GM18508 (cell line): ENCODE results near the gene DISP3.

Experiments
- ATAC-seq: cut with Tn5 transposase; IDR thresholded peaks from one replicate; pipeline ENCODE4 v1.9.1; 2021; ENCODE audit warnings: moderate number of reproducible peaks; ENCODE audit not compliant: insufficient read depth, unreplicated experiment

The DISP3 gene

DNA sequence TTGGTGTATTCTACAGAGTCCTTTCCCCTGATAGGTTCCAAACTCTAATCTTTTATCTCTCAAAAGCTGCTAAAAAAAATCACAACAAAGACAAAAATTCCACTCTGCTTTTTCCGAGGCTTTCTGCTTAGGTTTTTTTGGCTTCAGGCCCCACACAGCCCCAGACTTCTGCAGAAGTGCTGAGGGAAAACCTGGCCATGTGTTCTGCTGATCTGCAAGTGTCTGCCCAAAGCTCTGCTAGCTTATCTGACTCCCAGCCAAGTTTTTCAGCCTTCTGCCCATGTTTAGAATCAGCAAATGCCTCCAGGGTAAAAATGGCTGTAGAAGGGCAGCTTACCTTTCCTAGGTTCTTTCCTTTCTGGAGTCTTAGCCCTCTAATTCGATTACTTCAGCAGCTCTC, 28.4 kb downstream of the DISP3 start:
- no peak for ATAC-seq

DNA sequence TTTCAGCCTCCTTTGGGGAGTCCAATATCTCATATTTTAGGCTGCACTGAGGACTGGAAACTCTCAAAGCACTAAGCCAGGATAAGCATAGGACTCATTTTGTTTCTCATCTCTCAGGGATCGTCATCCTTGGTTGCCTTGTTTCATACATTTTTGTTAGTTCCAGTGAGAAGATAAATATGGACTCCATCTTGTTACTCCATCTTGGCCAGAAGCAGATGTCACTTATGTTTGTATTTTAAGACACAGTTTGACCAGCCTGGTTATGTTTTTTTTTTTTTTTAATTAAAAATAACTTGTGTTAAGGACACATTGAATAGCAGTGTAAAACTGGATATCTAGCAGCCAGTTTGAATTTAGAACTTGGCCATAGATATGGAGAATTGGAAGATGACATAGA, 34.7 kb downstream of the DISP3 start:
- no peak for ATAC-seq

DNA sequence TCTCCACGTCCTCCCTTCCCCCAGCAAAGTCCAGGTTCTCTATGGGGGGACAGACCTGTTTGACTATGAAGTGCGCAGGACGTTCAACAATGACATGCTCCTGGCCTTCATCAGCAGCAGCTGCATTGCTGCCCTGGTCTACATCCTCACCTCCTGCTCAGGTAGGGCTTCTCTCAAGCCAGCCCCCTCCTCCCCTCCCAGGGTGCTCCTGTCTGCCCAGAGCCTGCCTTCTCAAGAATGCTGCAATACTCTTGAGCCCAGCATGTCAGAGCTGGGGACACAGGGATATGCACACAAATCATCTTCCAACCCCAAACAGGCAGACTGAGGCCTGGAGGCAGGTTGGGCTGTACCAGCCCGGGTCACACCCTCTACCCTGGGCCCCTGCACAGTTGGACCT, 35.4 kb downstream of the DISP3 start:
- ATAC-seq: no peak

DNA sequence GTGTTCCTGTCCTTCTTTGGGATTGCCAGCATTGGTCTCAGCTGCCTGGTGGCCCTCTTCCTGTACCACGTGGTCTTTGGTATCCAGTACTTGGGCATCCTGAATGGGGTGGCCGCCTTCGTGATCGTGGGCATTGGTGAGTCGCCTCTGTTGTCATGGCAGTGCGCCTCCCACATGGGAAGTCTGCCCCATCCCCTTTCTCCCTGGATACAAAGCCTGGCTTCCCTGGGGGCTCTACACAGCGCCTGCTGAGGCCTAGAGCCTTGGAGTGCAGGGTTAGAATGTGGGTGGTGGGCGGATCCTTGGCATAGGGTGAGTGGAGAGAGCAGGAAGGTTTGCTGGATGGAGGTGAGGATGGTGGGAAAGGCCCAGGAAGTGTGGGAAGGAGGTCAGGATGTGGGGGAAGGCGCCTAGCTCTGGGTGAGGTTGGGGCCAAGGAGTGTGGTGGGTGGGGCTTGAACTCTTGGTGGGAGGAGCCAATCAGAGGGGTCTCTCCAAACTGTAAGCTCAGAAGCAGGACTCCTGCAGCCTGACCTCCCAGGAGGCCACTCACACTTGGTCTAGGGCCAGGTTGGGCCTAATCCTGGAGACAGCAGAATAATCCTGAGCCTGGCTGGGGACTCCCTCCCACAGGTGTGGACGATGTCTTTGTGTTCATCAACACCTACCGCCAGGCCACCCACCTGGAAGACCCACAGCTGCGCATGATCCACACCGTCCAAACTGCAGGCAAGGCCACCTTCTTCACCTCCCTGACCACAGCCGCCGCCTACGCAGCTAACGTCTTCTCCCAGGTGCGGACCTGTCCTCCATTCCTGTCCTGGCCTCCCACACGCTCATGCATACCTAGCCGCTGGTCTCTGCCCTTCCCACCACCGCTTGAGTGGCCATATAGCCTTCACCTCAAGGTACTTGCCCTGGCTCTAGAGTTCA, 36.7 kb downstream of the DISP3 start:
- ATAC-seq: no peak

DNA sequence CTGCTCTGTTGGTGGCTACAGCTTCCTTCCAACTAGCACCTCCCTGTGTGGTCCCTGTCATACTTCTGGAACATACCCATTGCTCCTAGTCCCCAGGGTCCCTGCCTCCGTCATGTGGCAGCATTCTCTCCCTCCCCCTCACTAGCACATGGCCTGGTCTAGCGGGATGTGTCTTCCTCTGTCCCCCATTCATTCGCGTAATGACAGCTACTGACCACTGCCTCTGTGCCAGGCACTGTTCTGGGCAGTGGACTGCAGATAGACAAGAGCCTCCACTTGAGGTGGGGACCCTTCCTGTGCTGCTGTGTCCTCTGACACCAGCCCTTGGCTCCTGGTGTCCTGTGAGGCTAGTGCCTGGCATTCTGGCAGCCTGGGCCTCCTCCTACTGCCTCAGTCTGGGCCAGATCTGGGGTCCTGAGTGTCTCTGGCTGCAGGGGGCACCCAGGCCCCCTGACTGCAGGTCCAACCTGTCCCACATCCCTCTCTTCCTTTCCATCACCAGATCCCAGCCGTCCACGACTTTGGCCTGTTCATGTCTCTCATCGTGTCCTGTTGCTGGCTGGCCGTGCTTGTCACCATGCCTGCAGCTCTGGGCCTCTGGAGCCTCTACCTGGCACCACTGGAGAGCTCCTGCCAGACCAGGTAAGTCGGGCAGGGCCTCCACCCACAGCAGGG, 38.1 kb downstream of the DISP3 start:
- ATAC-seq: no peak

DNA sequence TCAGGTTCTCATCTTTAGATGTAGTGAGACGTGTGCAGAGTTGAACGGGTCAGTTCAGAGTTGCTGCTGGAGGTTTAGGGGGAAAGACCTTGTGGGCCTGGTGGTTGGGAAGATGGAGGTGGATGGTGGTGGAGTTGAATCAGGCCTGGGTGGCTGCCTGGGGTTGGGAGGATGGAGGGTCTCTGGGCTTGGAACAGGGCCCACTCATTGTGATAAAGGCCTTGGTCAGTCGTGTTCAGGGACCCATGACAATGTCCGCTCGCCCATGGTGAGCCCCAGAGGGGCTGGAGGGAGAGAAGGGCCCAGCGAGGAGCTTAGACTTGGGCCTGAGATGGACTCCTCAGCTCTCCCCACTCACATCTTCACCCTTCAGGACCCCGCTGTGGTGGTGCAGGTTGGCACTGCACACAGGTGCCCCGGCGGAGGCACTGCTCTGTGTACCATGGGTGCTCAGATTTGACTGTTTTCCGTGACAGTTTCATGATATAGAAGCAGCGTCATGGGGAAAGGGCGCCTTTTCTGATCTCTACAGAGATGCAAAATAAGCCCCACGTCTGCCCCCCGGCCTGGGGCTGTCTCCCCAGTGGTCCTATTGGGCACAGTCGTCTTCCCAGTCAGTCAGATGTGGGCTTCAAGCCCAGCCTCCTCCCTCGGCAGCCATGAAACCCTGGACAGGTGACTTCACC, 39.2 kb downstream of the DISP3 start:
- ATAC-seq: no peak

DNA sequence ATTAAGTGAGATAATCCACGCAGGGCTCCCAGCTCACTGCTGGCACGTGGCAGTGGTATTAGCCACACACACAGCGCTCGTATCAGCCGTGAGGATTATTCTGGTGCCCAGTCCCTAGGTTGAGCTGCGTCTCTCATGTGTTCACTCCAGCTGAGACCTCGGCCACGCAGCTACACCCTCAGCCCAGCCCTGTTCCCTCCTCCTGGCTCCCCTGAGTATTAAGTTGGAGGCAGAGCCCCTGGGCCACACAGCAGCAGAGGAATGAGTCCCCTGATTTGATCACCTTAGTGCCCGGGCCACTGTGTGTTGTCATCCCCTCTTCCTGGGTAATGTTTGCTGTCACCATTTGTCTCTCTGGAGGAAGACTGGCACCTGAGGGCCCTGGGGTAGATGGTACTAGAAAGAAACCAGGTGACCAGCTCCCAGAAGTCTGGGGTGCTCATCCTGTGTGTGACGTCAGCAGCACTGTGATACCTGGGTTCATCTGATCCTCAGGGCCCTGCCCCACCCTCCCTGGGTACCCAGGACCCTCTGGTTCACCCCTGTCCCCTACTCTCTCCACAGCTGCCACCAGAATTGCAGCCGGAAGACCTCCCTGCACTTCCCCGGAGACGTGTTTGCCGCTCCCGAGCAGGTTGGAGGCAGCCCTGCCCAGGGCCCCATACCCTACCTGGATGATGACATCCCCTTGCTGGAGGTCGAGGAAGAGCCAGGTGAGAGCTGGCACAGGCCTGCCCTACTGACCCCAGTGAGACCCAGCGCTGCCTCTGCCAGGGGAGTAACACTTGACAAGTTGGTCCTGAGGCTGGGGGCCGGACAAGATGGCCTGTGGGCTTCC, 40.1 kb downstream of the DISP3 start:
- no peak for ATAC-seq

DNA sequence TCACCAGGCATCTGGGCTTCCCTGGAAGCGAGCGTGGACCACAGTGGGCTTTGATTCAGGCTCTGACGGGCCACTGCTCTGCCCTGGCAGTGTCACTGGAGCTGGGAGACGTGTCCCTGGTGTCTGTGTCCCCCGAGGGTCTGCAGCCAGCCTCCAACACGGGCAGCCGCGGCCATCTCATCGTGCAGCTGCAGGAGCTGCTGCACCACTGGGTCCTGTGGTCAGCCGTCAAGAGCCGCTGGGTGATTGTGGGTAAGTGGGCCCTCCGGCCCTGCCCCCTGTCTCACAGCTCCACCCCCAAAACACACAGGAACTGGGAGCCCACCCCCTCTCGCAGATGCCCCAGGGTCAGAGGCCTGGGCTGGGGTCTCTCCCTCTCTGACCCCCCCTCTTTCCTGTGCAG, 40.7 kb downstream of the DISP3 start:
- no peak for ATAC-seq

DNA sequence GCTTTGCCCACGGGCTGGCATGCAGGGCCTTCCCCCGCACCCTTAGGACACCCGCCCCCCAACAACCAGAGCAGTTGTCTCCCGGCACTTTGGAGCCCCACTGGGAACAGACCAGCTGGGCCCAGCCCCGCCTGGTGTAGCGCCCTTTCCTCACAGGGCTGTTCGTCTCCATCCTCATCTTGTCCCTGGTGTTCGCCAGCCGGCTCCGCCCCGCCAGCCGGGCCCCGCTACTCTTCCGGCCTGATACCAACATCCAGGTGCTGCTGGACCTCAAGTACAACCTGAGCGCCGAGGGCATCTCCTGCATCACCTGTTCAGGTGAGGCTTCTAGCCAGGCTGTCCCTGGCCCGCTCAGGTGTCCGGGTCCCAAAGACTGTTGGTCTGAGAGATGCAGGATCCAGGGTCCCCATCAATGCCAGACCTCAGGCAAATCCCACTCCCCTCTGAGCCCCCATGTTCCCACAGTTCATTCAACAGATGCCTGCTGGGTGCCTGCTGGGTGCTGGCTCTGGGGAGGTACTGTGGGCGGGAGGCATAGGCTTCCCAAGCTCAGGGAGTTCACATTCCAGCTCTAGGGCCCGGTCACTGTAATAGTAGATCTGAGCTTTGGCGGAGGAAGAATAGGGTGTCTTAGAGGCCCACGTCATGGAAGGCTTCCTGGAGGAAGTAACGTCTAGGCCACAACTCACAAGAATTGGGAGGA, 41.7 kb downstream of the DISP3 start:
- no peak for ATAC-seq

DNA sequence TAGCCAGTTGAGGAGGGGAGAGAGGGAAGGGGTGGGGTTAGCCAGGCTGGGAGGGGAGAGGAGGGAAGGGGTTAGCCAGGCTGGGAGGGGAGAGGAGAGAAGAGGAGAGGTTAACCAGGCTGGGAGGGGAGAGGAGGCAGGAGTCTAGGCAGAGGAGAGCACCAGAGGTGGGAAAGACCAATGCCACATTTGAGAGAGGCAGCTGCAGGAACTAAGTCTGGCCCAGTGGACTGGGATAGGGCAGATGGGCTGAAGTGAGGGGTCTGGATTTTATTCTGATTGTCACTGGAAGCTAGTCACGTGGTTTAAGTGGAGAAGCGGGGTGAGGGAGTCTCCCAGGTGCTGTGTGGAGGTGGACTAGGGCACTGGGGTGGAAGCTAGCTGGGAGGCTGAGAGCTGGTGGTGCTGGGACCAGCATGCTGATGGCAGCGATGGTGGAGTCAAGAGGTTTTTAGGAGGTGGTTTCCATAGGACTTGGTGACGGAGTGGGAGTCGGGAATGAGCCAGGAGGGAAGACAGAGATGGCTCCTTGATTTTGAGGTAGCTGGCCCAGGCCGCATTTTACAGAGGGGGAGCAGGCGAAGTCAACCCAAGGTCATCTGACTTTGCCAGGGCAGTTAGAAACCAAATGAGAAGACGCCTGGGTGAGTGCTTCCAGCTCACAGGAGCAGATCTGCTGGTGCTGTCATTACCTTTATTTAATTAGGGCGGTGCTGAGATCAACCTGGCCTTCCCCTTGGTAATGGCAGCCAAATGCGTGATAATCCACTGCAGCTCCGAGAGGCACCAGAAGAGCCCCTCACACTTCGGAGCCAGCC, 42.8 kb downstream of the DISP3 start:
- ATAC-seq: no peak

DNA sequence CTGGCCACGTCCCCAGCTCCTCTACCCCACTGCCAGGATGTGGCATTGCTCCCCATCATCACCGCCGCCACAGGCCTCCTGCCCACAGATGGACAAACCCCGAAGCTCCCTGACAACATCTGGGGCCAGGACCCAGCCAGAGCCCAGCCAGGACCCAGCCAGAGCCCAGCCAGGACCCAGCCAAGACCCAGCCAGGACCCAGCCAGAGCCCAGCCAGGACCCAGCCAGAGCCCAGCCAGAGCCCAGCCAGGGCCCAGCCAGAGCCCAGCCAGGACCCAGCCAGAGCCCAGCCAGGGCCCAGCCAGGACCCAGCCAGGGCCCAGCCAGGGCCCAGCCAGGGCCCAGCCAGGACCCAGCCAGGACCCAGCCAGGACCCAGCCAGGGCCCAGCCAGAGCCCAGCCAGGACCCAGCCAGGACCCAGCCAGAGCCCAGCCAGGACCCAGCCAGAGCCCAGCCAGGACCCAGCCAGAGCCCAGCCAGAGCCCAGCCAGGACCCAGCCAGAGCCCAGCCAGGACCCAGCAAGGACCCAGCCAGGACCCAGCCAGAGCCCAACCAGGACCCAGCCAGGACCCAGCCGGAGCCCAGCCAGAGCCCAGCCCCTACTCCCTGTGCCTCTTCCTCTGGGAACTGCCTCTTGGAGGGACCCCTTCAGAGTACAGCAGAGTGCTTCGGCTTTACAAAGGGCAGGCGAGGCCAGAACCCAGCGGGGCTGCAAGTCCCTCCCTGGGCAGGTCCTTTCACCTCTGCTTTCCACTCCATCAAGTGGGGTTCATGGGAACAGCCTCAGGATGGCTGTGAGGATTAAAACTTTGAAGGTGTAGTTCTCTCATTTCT, 43.7 kb downstream of the DISP3 start:
- no peak for ATAC-seq

DNA sequence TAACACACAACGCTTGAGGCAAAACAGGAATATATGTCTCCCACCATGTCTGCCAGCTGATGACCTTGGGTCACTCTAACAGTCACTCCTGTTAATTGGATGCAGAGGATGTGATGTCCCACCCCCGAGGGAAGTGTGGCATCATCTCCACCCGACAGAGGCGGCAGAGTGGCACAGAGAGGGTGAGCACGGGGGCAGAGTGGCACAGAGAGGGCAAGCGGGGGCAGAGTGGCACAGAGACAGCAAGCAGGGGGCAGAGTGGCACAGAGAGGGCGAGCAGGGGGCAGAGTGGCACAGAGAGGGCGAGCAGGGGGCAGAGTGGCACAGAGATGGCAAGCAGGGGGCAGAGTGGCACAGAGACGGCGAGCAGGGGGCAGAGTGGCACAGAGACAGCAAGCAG, 44.3 kb downstream of the DISP3 start:
- no peak for ATAC-seq

DNA sequence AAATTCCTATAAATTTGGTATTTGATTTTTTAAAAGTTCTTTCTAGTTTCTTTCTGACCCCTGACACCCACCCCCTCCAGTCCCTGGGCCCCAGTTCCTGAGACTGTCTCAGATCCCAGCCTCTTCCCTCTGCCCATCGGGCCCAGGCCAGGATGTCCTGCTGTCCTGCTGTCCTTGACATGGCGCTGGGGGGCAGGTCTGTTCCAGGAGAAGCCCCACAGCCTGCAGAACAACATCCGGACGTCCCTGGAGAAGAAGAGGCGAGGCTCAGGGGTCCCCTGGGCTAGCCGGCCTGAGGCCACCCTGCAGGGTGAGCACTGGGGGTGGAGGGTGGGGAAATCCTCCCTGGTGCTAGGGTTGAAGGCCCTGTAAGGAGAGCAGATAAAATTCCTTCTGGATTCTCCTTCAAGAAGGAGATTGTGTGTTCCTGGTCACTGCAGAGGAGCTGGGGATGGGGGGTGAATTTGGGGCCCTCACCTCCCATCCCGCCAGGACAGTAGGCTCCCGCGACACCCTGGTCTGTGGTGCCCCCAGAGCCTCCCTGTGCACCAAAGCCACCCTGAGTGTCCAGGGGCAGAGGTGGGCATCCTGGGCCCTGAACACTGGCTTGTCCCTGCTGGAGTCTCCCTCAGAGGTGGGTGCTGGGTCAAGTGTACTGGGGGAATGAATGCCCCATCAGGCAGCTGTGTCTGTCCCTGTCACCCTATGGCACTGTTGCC, 45.0 kb downstream of the DISP3 start:
- no peak for ATAC-seq

DNA sequence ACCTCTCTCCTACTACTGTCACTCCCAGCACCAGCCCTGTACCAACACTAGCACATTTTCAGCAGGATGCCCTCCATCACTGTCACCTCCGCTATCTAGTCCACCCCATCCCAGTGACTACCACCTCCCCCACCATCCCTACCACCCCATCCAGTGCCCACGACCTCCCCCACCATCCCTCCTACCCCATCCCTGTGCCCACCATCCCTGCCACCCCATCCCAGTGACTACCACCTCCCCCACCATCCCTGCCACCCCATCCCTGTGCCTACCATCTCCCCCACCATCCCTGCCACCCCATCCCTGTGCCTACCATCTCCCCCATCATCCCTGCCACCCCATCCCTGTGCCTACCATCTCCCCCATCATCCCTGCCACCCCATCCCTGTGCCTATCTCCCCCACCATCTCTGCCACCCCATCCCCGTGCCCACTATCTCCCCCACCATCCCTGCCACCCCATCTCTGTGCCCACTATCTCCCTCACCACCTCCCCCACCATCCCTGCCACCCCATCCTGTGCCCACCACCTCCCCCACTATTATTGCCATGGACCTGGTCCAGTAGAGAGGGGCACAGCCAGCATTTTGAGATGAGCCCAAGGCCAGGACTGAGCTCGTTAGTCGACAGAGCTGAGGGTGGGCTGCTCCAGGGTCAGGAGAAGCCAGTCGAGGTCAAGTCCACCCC, 45.7 kb downstream of the DISP3 start:
- ATAC-seq: no peak

DNA sequence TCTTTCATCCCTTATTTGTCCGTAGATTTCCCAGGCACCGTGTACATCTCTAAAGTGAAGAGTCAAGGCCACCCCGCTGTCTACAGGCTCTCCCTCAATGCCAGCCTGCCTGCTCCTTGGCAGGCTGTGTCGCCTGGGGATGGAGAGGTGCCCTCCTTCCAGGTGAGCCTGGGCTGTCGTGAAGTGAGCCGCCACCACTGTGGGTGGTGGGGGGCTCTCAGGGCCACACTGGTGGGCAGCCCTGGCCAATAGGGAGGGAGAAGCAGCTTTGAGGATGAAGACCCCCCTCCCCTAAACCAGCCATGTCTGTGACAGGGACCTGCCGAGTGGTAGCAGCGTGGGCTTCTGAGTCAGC, 46.2 kb downstream of the DISP3 start:
- no peak for ATAC-seq

DNA sequence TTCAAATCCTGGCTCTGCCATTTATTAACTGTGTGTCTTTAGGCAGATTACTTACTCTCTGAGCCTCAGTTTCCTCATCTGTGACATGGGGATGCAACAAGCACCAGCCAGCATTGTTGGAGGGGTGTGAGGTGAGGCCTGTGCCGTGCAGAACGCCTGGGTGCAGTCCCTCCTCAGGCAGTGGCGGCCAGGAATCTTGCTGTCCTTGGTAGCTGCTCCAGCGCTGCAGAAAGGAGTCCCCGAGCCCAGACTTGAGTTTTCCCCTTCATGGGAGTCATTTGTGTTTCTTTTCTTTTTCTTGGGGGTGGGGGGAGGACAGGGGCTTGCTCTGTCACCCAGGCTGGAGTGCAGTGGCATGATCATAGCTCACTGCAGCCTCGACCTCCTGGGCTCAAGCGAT, 46.6 kb downstream of the DISP3 start:
- no peak for ATAC-seq
